ENCODE results near the gene CDT1. TPM values are rescaled to one million over a fixed set of nuclear protein-coding genes. Genes with fewer than 3 reads are reported as not detected.

The CDT1 gene
- total RNA-seq, 4 donors from 2014 or later = 0.17 to 1.4 (median 0.34) TPM; not detected in 1

GRCh38 chr16:88856122-88856827 is 52.7 kb downstream of the CDT1 start:
- Histone ChIP-seq H3K9me3 (no peaks in the 10 kb centered on the region), H3K36me3 (peaks cover 13 to 47% (median 32%) of the 10 kb centered on the region in 4 donors), H3K4me1 (peaks cover 23 to 49% (median 43%) of the 10 kb centered on the region in 4 donors), H3K27me3 (no peaks in the 10 kb centered on the region), H3K27ac (replicated peaks in 1 of 4) (peak overlapping the region; percentile 79 to 88 (median 82)), H3K4me3 (peak overlapping the region; percentile 81 to 99 (median 87))
- intact Hi-C loops (cut with DNase I) = loop anchor here (2.0 to 5.0 kb wide), 2 partner anchors 43 to 109 kb away; no protein-coding TSS in a partner anchor
- WGBS = 22% methylated on average over 31 of the region's 53 CpGs
- TF ChIP-seq EP300 (IDR thresholded peaks at IDR 0.05) = no peak
- no peak for TF ChIP-seq POLR2AphosphoS5 (IDR thresholded peaks at IDR 0.05)
- no peak for TF ChIP-seq POLR2A (IDR thresholded peaks at IDR 0.05; ENCODE audit: low read depth)
- TF ChIP-seq CTCF (IDR thresholded peaks at IDR 0.05) = no peak
- DNase-seq (ENCODE audit: extremely low spot score) = no peak

- peak; percentile 100 for DNase-seq (ENCODE audit: extremely low spot score)
- intact Hi-C loops (cut with DNase I) = loop anchor here (2.0 to 5.0 kb wide), 2 partner anchors 44 to 110 kb away; no protein-coding TSS in a partner anchor
- Histone ChIP-seq H3K36me3 (peaks cover 21 to 48% (median 37%) of the 10 kb centered on the region in 4 donors), H3K27me3 (no peaks in the 10 kb centered on the region), H3K4me3 (peak within 1 kb of the TSS; percentile 81 to 99 (median 87)), H3K4me1 (peaks cover 23 to 49% (median 43%) of the 10 kb centered on the region in 4 donors), H3K9me3 (no peaks in the 10 kb centered on the region), H3K27ac (replicated peaks in 1 of 4) (peak within 1 kb of the TSS; percentile 79 to 88 (median 82))
- WGBS = under 1% methylated on average over 49 of the region's 87 CpGs
- TF ChIP-seq POLR2AphosphoS5 (IDR thresholded peaks at IDR 0.05) = peak; percentile 92 to 94
- no peak for TF ChIP-seq POLR2A (IDR thresholded peaks at IDR 0.05; ENCODE audit: low read depth)
Measured at GRCh38 chr16:88856828-88857727, 53.5 kb downstream of the CDT1 start, which contains the start of the genes GALNS and TRAPPC2L. GALNS (minus strand) TSS chr16:88856947; CDS start chr16:88856877, 70 bp downstream. TRAPPC2L (plus strand) TSS chr16:88857127; CDS start chr16:88857151, 24 bp downstream.

DNA sequence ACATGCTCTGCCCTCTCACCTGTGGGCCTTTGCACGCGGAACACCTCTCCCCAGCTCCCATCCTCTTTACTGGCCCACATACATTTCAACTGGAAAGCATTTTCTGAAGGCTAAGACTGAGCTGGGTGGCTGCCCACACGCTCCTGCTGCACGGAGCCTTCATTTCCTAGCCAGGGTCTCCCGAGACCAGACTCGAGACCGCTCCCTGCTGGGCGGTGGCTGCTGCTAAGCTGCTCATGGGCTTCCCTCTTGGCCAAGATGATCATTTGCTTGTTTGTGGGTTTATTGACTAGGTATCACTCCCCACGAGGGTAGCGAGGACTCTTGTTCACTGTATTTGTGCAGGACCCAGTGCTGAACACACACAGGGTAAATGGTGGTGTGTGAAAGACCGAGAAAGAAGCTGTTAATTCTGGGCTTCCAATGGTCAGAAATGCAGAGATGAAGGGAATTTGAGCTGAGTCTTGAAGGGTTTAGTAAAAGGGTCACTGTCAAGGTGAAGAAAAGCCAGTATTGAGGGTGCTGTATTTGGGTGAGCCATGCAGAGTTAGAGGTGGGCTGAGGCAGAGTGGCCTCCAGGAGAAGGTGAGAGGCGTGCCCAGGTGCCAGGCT is 54.2 kb downstream of the CDT1 start:
- 36% methylated on average over 6 of the region's 12 CpGs for WGBS
- Histone ChIP-seq H3K27ac (replicated peaks in 1 of 4) (peak overlapping the region; percentile 79 to 88 (median 82)), H3K9me3 (no peaks in the 10 kb centered on the region), H3K4me3 (peak overlapping the region; percentile 81 to 99 (median 87)), H3K27me3 (no peaks in the 10 kb centered on the region), H3K4me1 (peaks cover 23 to 49% (median 43%) of the 10 kb centered on the region in 4 donors), H3K36me3 (peaks cover 22 to 55% (median 44%) of the 10 kb centered on the region in 4 donors)
- TF ChIP-seq CTCF (IDR thresholded peaks at IDR 0.05) = peak; percentile 54 to 66 (median 65)
- TF ChIP-seq EP300 (IDR thresholded peaks at IDR 0.05) = no peak
- TF ChIP-seq POLR2AphosphoS5 (IDR thresholded peaks at IDR 0.05) = peak in 1 of 2 donors; percentile 47
- no peak for TF ChIP-seq POLR2A (IDR thresholded peaks at IDR 0.05; ENCODE audit: low read depth)
- no peak for DNase-seq (ENCODE audit: extremely low spot score)
- intact Hi-C loops (cut with DNase I) = loop anchor here (2.0 to 5.0 kb wide), 2 partner anchors 45 to 111 kb away; no protein-coding TSS in a partner anchor

Other genes starting within 250 kb of the CDT1 start
- 10 to 100 TPM; 15.9 to 29.1 (median 26.6) TPM for gene ZC3H18, start 233.4 kb upstream of the CDT1 start, total RNA-seq
- gene IL17C, start 165.2 kb upstream of the CDT1 start, total RNA-seq = not detected
- gene CYBA, start 152.7 kb upstream of the CDT1 start, total RNA-seq = 100 to 1,000 TPM in 2 of 4 donors, 10 to 100 TPM in 2; 46.5 to 156 (median 99.2) TPM
- gene MVD, start 140.7 kb upstream of the CDT1 start, total RNA-seq = 10 to 100 TPM; 27.0 to 32.4 (median 29.3) TPM
- gene SNAI3, start 117.3 kb upstream of the CDT1 start, total RNA-seq = under 1 TPM; 0.26 to 0.83 (median 0.59) TPM
- gene RNF166, start 97.4 kb upstream of the CDT1 start, total RNA-seq = 10 to 100 TPM; 23.3 to 33.5 (median 27.5) TPM
- gene CTU2, start 97.3 kb upstream of the CDT1 start, total RNA-seq = 10 to 100 TPM in 2 of 4 donors, 1 to 10 TPM in 2; 8.9 to 14.7 (median 10.3) TPM
- 100 to 1,000 TPM; 140 to 298 (median 182) TPM for gene PIEZO1, start 18.6 kb upstream of the CDT1 start, total RNA-seq
- 100 to 1,000 TPM in 2 of 4 donors, 10 to 100 TPM in 2; 60.6 to 141 (median 98.6) TPM for gene APRT, start 8.1 kb downstream of the CDT1 start, total RNA-seq
- 10 to 100 TPM in 3 of 4 donors, 1 to 10 TPM in 1; 9.5 to 19.1 (median 11.0) TPM for gene GALNS, start 53.2 kb downstream of the CDT1 start, total RNA-seq
- gene TRAPPC2L, start 53.3 kb downstream of the CDT1 start, total RNA-seq = 10 to 100 TPM; 22.9 to 35.8 (median 29.6) TPM
- gene PABPN1L, start 62.9 kb downstream of the CDT1 start, total RNA-seq = not detected
- 10 to 100 TPM in 1 of 4 donors, 1 to 10 TPM in 3; 2.0 to 10.4 (median 3.5) TPM for gene CBFA2T3, start 173.4 kb downstream of the CDT1 start, total RNA-seq

Measured in esophagus muscularis mucosa (tissue), 4 donors.